Body of pancreas (tissue), 4 donors: ENCODE measurements around the gene ARMC6. TPM values are rescaled to one million over a fixed set of nuclear protein-coding genes. Genes with fewer than 3 reads are reported as not detected.

Experiments
- ATAC-seq: fragments of 150-250 bp; one replicate; pipeline ENCODE4 v1.9.1; 2016
- DNase-seq, 4 donors: peaks; one replicate each; pipeline ENCODE4 v3.0.0-alpha.2; 2019
- H3K27ac ChIP-seq, 4 donors: fragments of 200-600 bp; sonication (generic); 1 replicate in 3 of 4; 2 replicates in 1 of 4; pipeline versions ENCODE4 v1.5.1 to v1.6.1; 2016 to 2019; ENCODE audit warnings: mild to moderate bottlenecking in 1 of 4, mixed read lengths in 1 of 4, moderate library complexity in 1 of 4
- H3K27me3 ChIP-seq, 2 donors: fragments of 200-600 bp; sonication (generic); one replicate each; pipeline ENCODE4 v1.6.0; 2016; ENCODE audit warnings: mild to moderate bottlenecking in 1 of 2
- H3K36me3 ChIP-seq, 2 donors: fragments of 200-600 bp; sonication (generic); replicated peaks in 1 of 2; 2 replicates each; pipeline ENCODE4 v1.5.1; 2016; ENCODE audit warnings: low read depth in 2 of 2; ENCODE audit not compliant: insufficient read depth in 1 of 2
- H3K4me1 ChIP-seq: fragments of 200-600 bp; sonication (generic); one replicate; pipeline ENCODE4 v1.6.0; 2016
- H3K4me3 ChIP-seq, 2 donors: fragments of 200-600 bp; sonication (generic); 1 replicate in 1 of 2; 2 replicates in 1 of 2; pipeline ENCODE4 v1.5.1; 2016 to 2019
- H3K9me3 ChIP-seq, 3 donors: fragments of 200-600 bp; sonication (generic); 1 replicate in 2 of 3; 2 replicates in 1 of 3; pipeline ENCODE4 v1.5.1; 2016
- POLR2A ChIP-seq, 3 donors: fragments of 450-650 bp; IDR thresholded peaks; one replicate each; pipeline ENCODE4 v1.6.1; 2016; ENCODE audit warnings: antibody characterized with exemption in 3 of 3, mild to moderate bottlenecking in 2 of 3
- whole genome bisulfite sequencing, 2 donors: methylation state at CpG; one replicate each; pipeline ENCODE4 v1.1.5; 2017; 5-methylcytosine and 5-hydroxymethylcytosine counted together
- intact Hi-C: fragments of 100-400 bp; cut with DNase I; formaldehyde crosslinking; loops from one replicate; pipeline ENCODE4 v1.15.1; 2023
- total RNA-seq, 2 donors: library from RNA; depleted of rRNA; stranded (reverse); fragments of >200 nt; gene quantifications; one replicate each; pipeline ENCODE4 v1.1.0, GENCODE V29; 2016
- TF ChIP-seq, protein P1 (sequence below), 7 experiments: fragments of 450-650 bp in 4 of 7; fragments of 200-600 bp in 3 of 7; sonication (generic) in 3 of 7; IDR thresholded peaks; one replicate each; pipeline ENCODE4 v1.5.1; 2016 to 2019; ENCODE audit warnings: antibody characterized with exemption in 7 of 7

Gene ARMC6
- total RNA-seq, 2 donors from 2014 or later, result 15.6 to 27.7 TPM

DNA sequence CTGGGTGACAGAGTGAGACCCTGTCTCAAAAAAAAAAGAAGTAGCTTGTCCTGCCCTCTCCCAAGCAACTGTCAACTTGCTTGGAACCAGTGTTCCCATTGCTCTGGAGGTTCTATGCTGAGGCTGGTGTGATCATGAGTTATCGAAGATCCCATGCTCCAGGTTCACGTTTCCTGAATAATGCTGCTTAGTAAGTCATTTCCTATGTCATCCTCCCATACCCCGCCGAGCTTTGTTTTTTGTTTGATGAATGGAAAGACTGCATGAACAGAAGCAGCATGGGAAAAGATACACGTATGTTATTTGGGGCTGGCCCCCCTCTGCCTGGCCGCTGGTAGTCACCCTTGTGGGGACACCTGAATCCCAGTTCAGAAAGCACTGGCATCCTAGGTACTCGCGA lies 41.7 kb downstream of the ARMC6 start:
- Histone ChIP-seq H3K27me3 (no peaks in the 10 kb centered on the region), H3K27ac (no peak overlapping the region), H3K36me3 (no peaks in the 10 kb centered on the region), H3K4me1 (no peaks in the 10 kb centered on the region), H3K4me3 (no peak overlapping the region), H3K9me3 (no peaks in the 10 kb centered on the region)
- DNase-seq, result no peak
- intact Hi-C loops, result no loop called here
- TF ChIP-seq POLR2A (IDR thresholded peaks at IDR 0.05), result no peak
- TF ChIP-seq, protein P1, sequence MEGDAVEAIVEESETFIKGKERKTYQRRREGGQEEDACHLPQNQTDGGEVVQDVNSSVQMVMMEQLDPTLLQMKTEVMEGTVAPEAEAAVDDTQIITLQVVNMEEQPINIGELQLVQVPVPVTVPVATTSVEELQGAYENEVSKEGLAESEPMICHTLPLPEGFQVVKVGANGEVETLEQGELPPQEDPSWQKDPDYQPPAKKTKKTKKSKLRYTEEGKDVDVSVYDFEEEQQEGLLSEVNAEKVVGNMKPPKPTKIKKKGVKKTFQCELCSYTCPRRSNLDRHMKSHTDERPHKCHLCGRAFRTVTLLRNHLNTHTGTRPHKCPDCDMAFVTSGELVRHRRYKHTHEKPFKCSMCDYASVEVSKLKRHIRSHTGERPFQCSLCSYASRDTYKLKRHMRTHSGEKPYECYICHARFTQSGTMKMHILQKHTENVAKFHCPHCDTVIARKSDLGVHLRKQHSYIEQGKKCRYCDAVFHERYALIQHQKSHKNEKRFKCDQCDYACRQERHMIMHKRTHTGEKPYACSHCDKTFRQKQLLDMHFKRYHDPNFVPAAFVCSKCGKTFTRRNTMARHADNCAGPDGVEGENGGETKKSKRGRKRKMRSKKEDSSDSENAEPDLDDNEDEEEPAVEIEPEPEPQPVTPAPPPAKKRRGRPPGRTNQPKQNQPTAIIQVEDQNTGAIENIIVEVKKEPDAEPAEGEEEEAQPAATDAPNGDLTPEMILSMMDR (IDR thresholded peaks at IDR 0.05), result no peak
- WGBS, 2 donors, result 93 to 98% methylated on average over 8 of the region's 8 CpGs
- no peak for ATAC-seq

DNA sequence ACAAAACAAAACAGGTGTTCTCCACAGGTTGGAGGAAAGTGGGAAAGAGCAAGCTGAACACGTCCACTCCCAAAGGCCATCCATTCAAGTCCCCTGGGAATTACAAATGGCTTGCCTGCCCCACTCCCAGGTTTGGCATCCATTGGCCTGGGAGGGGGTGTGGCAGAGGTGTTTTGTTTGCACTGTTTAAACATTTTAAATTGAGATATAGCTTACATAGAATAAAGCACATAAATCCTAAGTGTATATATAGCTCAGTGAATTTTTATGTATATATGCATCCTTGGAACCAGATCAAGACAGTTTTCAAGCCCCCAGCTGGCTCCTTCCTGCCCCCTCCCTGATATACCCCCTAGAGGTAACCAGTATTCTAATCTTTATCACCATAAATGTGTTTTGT lies 43.1 kb downstream of the ARMC6 start:
- no peaks in the 10 kb centered on the region for H3K36me3 ChIP-seq
- no peak overlapping the region for H3K27ac ChIP-seq
- H3K27me3 ChIP-seq, result no peaks in the 10 kb centered on the region
- 55 to 95% methylated on average over 1 of the region's 1 CpG for WGBS, 2 donors
- no peak for ATAC-seq
- no peak for TF ChIP-seq POLR2A (IDR thresholded peaks at IDR 0.05)
- TF ChIP-seq, protein P1 (IDR thresholded peaks at IDR 0.05), result no peak
- no peaks in the 10 kb centered on the region for H3K4me1 ChIP-seq
- intact Hi-C loops, result no loop called here
- no peaks in the 10 kb centered on the region for H3K9me3 ChIP-seq
- H3K4me3 ChIP-seq, result no peak overlapping the region
- no peak for DNase-seq

DNA sequence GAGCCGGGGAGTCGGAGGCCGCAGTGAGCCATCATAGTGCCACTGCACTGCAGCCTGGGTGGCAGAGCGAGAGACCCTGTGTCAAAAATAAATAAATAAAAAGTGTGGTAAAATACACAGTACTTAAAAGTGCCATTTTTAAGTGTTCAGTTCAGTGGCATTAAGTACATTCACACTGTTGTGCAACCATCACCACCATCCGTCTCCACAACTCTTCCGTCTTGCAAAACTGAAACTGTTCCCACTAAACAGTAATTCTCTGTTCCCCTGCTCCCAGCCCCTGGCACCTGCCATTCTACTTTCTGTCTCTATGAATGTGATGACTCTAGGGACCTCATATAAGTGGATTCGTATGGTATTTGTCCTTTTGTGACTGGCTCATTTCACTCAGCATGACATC lies 43.7 kb downstream of the ARMC6 start:
- TF ChIP-seq, protein P1 (IDR thresholded peaks at IDR 0.05), result no peak
- no peak for TF ChIP-seq POLR2A (IDR thresholded peaks at IDR 0.05)
- WGBS, 2 donors, result 89 to 94% methylated on average over 7 of the region's 7 CpGs
- no peak for ATAC-seq

DNA sequence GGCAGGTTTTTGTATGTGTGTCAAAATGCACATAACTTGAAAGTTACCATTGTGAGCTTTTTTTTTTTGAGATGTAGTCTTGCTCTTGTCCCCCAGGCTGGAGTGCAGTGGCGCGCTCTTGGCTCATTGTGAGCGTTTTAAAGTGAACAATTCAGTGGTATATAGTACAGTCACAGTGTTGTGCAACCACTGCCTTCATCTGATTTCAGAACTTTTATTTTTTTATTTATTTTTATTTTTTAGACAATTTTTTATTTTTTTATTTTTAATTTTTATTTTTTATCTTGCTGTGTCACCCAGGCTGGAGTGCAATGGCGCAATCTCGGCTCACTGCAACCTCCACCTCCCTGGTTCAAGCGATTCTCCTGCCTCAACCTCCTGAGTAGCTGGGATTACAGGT lies 45.4 kb downstream of the ARMC6 start:
- no peak for TF ChIP-seq POLR2A (IDR thresholded peaks at IDR 0.05)
- TF ChIP-seq, protein P1 (IDR thresholded peaks at IDR 0.05), result no peak
- no peak overlapping the region for H3K27ac ChIP-seq
- no peak overlapping the region for H3K4me3 ChIP-seq
- DNase-seq (no peak), ATAC-seq (no peak)
- H3K27me3 ChIP-seq, result no peaks in the 10 kb centered on the region
- WGBS, 2 donors, result 96 to 98% methylated on average over 6 of the region's 6 CpGs
- no peaks in the 10 kb centered on the region for H3K36me3 ChIP-seq
- H3K4me1 ChIP-seq, result no peaks in the 10 kb centered on the region
- no peaks in the 10 kb centered on the region for H3K9me3 ChIP-seq
- intact Hi-C loops, result no loop called here

More for the DNA sequence above, 43.7 kb downstream of the ARMC6 start:
- Histone ChIP-seq H3K27ac (no peak overlapping the region), H3K4me1 (no peaks in the 10 kb centered on the region), H3K9me3 (no peaks in the 10 kb centered on the region), H3K36me3 (no peaks in the 10 kb centered on the region), H3K4me3 (no peak overlapping the region), H3K27me3 (no peaks in the 10 kb centered on the region)
- DNase-seq, result no peak
- intact Hi-C loops, result no loop called here

DNA sequence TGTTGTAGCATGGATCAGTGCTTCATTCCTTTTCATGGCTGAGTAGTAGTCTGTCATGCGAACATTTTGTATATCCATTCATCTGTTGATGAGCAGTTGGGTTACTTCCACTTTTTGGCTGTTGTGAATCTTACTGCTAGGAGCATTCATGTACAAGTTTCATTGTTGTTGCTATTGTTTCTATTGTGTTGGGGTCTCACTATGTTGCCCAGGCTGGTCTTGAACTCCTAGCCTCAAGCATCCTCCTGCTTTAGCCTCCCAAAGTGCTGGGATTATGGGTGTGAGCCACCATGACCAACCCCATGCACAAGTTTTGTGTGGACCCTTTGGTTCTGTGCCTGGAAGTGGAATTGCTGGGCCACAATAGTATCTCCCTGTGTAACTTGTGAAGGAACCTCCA lies 46.2 kb downstream of the ARMC6 start:
- H3K9me3 ChIP-seq, result no peaks in the 10 kb centered on the region
- 100% methylated on average over 1 of the region's 1 CpG for WGBS, 2 donors
- H3K4me3 ChIP-seq, result no peak overlapping the region
- no peak for ATAC-seq
- H3K4me1 ChIP-seq, result no peaks in the 10 kb centered on the region
- H3K36me3 ChIP-seq, result no peaks in the 10 kb centered on the region
- H3K27ac ChIP-seq, result no peak overlapping the region
- H3K27me3 ChIP-seq, result no peaks in the 10 kb centered on the region
- TF ChIP-seq, protein P1 (IDR thresholded peaks at IDR 0.05), result no peak
- no peak for TF ChIP-seq POLR2A (IDR thresholded peaks at IDR 0.05)
- no peak for DNase-seq
- intact Hi-C loops, result no loop called here
